K562 (cell line): ENCODE measurements around the gene DBX1. TPM values are rescaled to one million over a fixed set of nuclear protein-coding genes. Genes with fewer than 3 reads are reported as not detected.

ENCODE experiments used
- ATAC-seq: fragments of 200-7000 bp; cut with Tn5 transposase; 3 replicates; pipeline ENCODE4 v1.9.1; 2020; ENCODE audit warnings: moderate library complexity
- BruUV-seq: library from RNA; stranded (reverse); fragments of 400-500 nt; replicated peaks from 2 replicates; lab custom pipeline; 2021; lab: Mats Ljungman, UMichigan
- CTCF ChIA-PET: fragments of 300-600 bp; formaldehyde crosslinking; extraction: SDS; loops from one replicate; lab custom pipeline; 2021; ENCODE audit warnings: low intra/inter-chr PET ratio; lab: Yijun Ruan, JAX
- POLR2A ChIA-PET: fragments of 300-600, 350-650 bp; sonication (Branson Sonifier 250); formaldehyde crosslinking; extraction: SDS; loops from one replicate; lab custom pipeline; 2021; ENCODE audit warnings: antibody characterized with exemption, inconsistent platforms; lab: Yijun Ruan, JAX
- DNase-seq, 4 experiments: peaks; one replicate each; pipeline versions ENCODE4 v3.0.0 to v3.0.0-alpha.2; 2011 to 2018; ENCODE audit warnings: low spot score in 3 of 4, mixed read lengths in 3 of 4; ENCODE audit errors: extremely low read depth in 1 of 4
- FAIRE-seq: peaks from 2 replicates; lab custom pipeline; 2011; peaks lifted over from hg19 to GRCh38; lab: Jason Lieb, UNC
- H2AFZ ChIP-seq: 2 replicates; pipeline ENCODE4 v1.6.0; 2011; ENCODE audit warnings: low read depth, low read length, control low read depth, inconsistent platforms
- H3K27ac ChIP-seq: fragments of 200-600 bp; 3 replicates; pipeline ENCODE4 v1.8.0; 2011; ENCODE audit warnings: low read depth, mild to moderate bottlenecking, control low read depth, inconsistent platforms, low read length, moderate library complexity, mixed read lengths; ENCODE audit errors: extremely low read depth
- H3K27me3 ChIP-seq, 2 experiments: fragments of 300-600 bp in 1 of 2; 2 replicates in 1 of 2; 3 replicates in 1 of 2; pipeline versions ENCODE4 v1.6.0 to v1.8.0; 2011; ENCODE audit warnings: inconsistent platforms in 2 of 2, low read length in 2 of 2, mild to moderate bottlenecking in 1 of 2, mixed read lengths in 1 of 2, moderate library complexity in 1 of 2; ENCODE audit not compliant: control insufficient read depth in 2 of 2, insufficient read depth in 2 of 2
- H3K36me3 ChIP-seq: fragments of 300-600 bp; 3 replicates; pipeline ENCODE4 v1.8.0; 2011; ENCODE audit warnings: mild to moderate bottlenecking, low read length, inconsistent platforms; ENCODE audit not compliant: control insufficient read depth, insufficient read depth
- H3K4me1 ChIP-seq, 2 experiments: fragments of 200-600 bp in 1 of 2; replicated peaks in 1 of 2; 2 replicates in 1 of 2; 3 replicates in 1 of 2; pipeline versions ENCODE4 v1.5.1 to v1.8.0; 2011; ENCODE audit warnings: inconsistent platforms in 2 of 2, low read length in 2 of 2, mild to moderate bottlenecking in 1 of 2, mixed read lengths in 1 of 2, moderate library complexity in 1 of 2; ENCODE audit not compliant: control insufficient read depth in 2 of 2, insufficient read depth in 2 of 2
- H3K4me2 ChIP-seq: 2 replicates; pipeline ENCODE4 v1.6.1; 2011; ENCODE audit warnings: low read length, control low read depth, inconsistent platforms, mixed read lengths; ENCODE audit not compliant: insufficient read depth
- H3K4me3 ChIP-seq: fragments of 200-600 bp; sonication (generic), shearing (Covaris generic); 2 replicates; pipeline ENCODE4 v1.5.1; 2016; ENCODE audit warnings: control low read depth, inconsistent platforms
- H3K79me2 ChIP-seq: fragments of 200-600 bp; 3 replicates; pipeline ENCODE4 v1.8.0; 2011; ENCODE audit warnings: low read length, inconsistent platforms; ENCODE audit not compliant: control insufficient read depth, insufficient read depth
- H3K9ac ChIP-seq, 2 experiments: 2 replicates each; pipeline versions ENCODE4 v1.6.0 to v1.6.1; 2011; ENCODE audit warnings: low read depth in 2 of 2, low read length in 2 of 2, control low read depth in 1 of 2, inconsistent platforms in 1 of 2, mild to moderate bottlenecking in 1 of 2, mixed read lengths in 1 of 2; ENCODE audit not compliant: insufficient read depth in 1 of 2
- H3K9me1 ChIP-seq: one replicate; pipeline ENCODE4 v1.6.0; 2011; ENCODE audit warnings: inconsistent platforms, mild to moderate bottlenecking, low read length, moderate library complexity; ENCODE audit not compliant: control insufficient read depth, insufficient read depth
- H3K9me3 ChIP-seq: replicated peaks from 2 replicates; pipeline ENCODE4 v1.5.1; 2011; ENCODE audit warnings: low read depth, low read length, inconsistent platforms; ENCODE audit not compliant: control insufficient read depth, insufficient read depth
- H4K20me1 ChIP-seq: replicated peaks from 2 replicates; pipeline ENCODE4 v1.6.1; 2011; ENCODE audit warnings: low read length, inconsistent platforms, mixed read lengths; ENCODE audit not compliant: control insufficient read depth, insufficient read depth
- CCAR2 ChIP-seq: fragments of 200-400 bp; formaldehyde crosslinking; IDR thresholded peaks from 2 replicates; pipeline ENCODE4 v1.6.1; 2017; ENCODE audit warnings: mild to moderate bottlenecking, low read depth, low read length
- CEBPZ ChIP-seq: fragments of 150-350 bp; IDR thresholded peaks from 2 replicates; pipeline ENCODE4 v1.6.1; 2014; ENCODE audit warnings: low read depth, mild to moderate bottlenecking, low read length, borderline replicate concordance
- CLOCK ChIP-seq: fragments of 250-450 bp; sonication (Bioruptor Pico); IDR thresholded peaks from 2 replicates; pipeline ENCODE4 v1.4.0; 2020; ENCODE audit warnings: mild to moderate bottlenecking, moderate library complexity, borderline replicate concordance
- WGBS: fragments of 100-300 bp; shearing (Covaris generic); methylation state at CpG from one replicate; pipeline ENCODE4 v1.1.6; 2016; ENCODE audit warnings: low coverage, mixed read lengths; ENCODE audit not compliant: insufficient coverage; ENCODE audit errors: missing lambda C conversion rate; 5-methylcytosine and 5-hydroxymethylcytosine counted together
- in situ Hi-C: fragments of 300-500 bp; cut with MboI; formaldehyde crosslinking; loops from 4 replicates; pipeline ENCODE4 v1.15.0; 2018; ENCODE audit warnings: inconsistent platforms, mixed read lengths
- intact Hi-C: fragments of 100-400 bp; cut with micrococcal nuclease; formaldehyde crosslinking; loops from 2 replicates; pipeline ENCODE4 v1.14.2; 2022
- polyA plus RNA-seq, 8 experiments: library from polyadenylated mRNA; depleted of rRNA in 4 of 8; stranded (reverse) in 5 of 8; unstranded in 3 of 8; fragments of >200 nt; fragmentation: Nextera tagmentation in 2 of 8; fragmentation: Illumina TruSeq in 1 of 8; extraction: Ambion mirVana in 2 of 8; extraction: Trizol in 1 of 8; gene quantifications; 2 replicates each; pipeline versions ENCODE4 v1.2.1 to v1.2.3, GENCODE V29; 2011 to 2014; ENCODE audit warnings: inconsistent platforms in 1 of 8, missing spikeins in 1 of 8
- total RNA-seq, 7 experiments: library from RNA; depleted of rRNA in 6 of 7; stranded (reverse); fragments of >200 nt in 6 of 7; fragmentation: Illumina TruSeq in 2 of 7; extraction: Trizol in 2 of 7; gene quantifications; 2 replicates each; pipeline versions ENCODE4 v1.2.1 to v1.2.3, GENCODE V29; 2011 to 2021; ENCODE audit warnings: low replicate concordance in 1 of 7

Gene DBX1
- total and polyA plus RNA-seq, 9 of the 15 experiments (the other 6 are each of a cell fraction or from before 2014, with no cell fraction given), result not detected

- TF ChIP-seq CLOCK, result no peak
- no peak for TF ChIP-seq CEBPZ
Observed at GRCh38 chr11:20125927-20126326, 34.3 kb downstream of the DBX1 start (continued).

GRCh38 chr11:20122131-20122530, 38.1 kb downstream of the DBX1 start:
- BruUV-seq, result no TSS peak
- no peak overlapping the region for H3K4me2 ChIP-seq
- no peak for FAIRE-seq

More at GRCh38 chr11:20122131-20122530, 38.1 kb downstream of the DBX1 start:
- H3K9me1 ChIP-seq, result no peaks in the 10 kb centered on the region
- H3K27ac ChIP-seq, result no peak overlapping the region; the same call in 2 of the 3 replicates
- no peaks in the 10 kb centered on the region for H3K36me3 ChIP-seq
- TF ChIP-seq CCAR2, result no peak
- CTCF ChIA-PET, result interaction anchor here (0.7 kb wide), 2 partner anchors 176 to 267 kb away, joined by 3 read pairs; no protein-coding TSS in a partner anchor
- no peak for DNase-seq
- H3K9ac ChIP-seq, result no peak overlapping the region
- in situ Hi-C loops, result loop anchor here (5.0 to 10.0 kb wide), 2 partner anchors 175 to 493 kb away; no protein-coding TSS in a partner anchor
- no peak overlapping the region for H2AFZ ChIP-seq
- WGBS, result 0% methylated on average over 3 of the region's 3 CpGs
- peaks cover 0 to 6% of the 10 kb centered on the region in 2 experiments; a peak in 2 of 5 replicates for H3K27me3 ChIP-seq
- H3K9me3 ChIP-seq, result no peaks in the 10 kb centered on the region
- no peaks in the 10 kb centered on the region for H4K20me1 ChIP-seq
- POLR2A ChIA-PET, result no interaction called here
- no peak overlapping the region for H3K4me3 ChIP-seq
- intact Hi-C loops, result no loop called here
- ATAC-seq, result no peak
- peaks cover 3 to 13% of the 10 kb centered on the region in 2 experiments; a peak in 4 of 5 replicates for H3K4me1 ChIP-seq
- no peaks in the 10 kb centered on the region for H3K79me2 ChIP-seq
